DMS53 treated with DMSO at 0.1 percent for 48 hours (cell line): Measurements from ENCODE around the gene GGA3.
A peak's percentile ranks its signal among the peaks of the same experiment; 100 is the strongest.
"Not testable (repeated sequence)": the region's sequence is repeated elsewhere in the genome, so short reads cannot be mapped to it uniquely, and the experiment has no call there.

Experiments used
- DNase-seq: peaks from one replicate; lab custom pipeline; 2025; ENCODE audit not compliant: unreplicated experiment; lab: John Stamatoyannopoulos, UW

GGA3 gene

DNA sequence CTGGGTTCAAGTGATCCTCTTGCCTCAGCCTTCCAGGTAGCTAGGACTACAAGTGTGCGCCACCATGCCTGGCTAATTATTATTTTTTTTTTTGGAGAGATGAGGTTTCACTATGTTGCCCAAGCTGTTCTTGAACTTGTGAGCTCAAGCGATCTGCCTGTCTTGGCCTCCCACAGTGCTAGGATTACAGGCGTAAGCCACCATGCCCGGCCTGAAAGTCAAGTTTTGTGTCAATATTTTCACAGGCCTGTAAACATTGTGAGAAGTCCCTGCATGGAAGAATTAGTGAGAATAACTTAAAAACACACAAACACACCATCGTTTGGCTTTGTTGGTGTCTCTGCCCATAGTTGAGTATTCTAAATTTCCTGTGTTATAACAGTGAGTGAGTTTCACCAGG lies 33.7 kb downstream of the GGA3 start:
- DNase-seq: no peak

DNA sequence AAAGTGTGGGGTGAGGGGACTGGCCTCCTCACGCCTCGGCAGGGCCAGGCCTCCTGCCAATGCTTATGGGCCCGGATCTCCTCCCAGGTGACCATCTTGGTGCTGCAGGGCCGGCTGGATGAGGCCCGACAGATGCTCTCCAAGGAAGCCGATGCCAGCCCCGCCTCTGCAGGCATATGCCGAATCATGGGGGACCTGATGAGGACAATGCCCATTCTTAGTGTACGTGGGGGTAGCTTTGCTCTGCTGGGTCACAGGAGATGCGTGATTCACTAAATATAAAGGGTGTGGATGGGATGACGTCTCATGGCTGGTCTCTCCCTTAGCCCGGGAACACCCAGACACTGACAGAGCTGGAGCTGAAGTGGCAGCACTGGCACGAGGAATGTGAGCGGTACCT lies 36.4 kb downstream of the GGA3 start:
- DNase-seq: no peak

DNA sequence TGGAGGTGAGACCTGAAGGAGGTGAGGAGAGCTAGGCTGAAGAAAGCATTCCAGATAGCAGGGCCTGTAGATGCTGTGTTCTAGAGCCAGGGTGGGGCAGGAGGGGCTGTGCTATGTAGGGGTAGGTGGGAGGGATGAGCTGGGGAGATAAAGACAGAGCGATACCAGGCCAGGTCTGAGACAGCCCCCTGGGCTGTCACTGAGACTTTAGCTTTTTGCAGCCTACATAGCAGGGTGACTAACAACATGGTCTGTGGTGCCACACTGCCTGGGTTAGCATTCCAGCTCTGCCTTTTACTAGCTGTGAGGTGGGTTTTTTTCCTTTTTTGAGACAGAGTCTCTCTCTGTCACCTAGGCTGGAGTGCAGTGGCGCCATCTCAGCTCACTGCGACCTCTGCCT lies 41.6 kb downstream of the GGA3 start:
- DNase-seq: no peak

DNA sequence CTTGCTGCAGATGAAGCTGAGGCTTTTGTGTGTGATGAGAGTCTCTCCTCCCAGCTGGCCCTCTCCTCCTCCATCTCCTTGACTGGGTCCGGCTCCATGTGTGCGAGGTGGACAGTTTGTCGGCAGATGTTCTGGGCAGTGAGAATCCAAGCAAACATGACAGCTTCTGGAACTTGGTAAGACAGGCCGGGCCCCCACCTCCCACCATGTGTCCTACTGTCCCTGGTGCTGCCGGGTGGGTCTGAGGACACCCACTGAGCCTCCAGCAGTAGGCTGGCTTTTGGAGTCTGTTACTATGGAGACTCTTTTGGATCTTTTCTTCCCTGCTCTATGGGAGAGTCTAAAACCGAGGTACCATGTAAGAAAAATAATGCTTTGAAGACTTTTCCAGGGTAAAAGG lies 43.3 kb downstream of the GGA3 start:
- no peak for DNase-seq

DNA sequence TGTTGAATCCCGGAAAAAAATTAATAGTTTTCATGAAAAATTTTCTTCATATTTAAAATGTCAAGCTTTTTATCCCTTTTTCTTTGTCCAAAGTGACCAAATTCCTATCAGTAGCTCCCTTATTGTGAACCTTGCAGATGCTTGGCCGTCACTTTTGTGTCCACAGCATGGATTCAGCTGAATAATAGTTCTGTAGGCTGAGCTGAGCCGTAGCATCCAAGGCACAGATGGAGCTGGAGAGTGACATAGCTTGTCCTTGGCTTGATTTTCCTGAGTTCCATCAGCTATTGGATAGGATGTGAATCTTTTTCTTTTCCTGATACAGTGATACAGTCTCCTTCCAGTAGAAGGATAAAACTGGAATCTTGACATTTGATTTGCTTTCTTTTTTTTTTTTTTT lies 52.3 kb downstream of the GGA3 start:
- DNase-seq: no peak

DNA sequence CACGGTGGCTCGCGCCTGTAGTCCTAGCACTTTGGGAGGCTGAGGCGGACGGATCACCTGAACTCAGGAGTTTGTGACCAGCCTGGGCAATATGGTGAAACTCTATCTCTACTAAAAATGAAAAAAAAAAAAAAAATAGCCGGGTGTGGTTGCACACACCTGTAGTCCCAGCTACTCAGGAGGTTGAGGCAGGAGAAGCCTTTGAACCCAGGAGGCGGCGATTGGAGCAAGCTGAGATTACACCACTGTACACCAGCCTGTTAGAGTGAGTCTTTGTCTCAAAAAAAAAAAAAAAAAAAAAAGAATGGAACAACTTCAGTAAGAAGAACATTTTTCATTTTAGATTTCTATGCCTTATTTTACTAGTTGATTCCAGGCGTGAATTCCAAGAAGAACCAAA lies 53.2 kb downstream of the GGA3 start:
- DNase-seq: no peak

DNA sequence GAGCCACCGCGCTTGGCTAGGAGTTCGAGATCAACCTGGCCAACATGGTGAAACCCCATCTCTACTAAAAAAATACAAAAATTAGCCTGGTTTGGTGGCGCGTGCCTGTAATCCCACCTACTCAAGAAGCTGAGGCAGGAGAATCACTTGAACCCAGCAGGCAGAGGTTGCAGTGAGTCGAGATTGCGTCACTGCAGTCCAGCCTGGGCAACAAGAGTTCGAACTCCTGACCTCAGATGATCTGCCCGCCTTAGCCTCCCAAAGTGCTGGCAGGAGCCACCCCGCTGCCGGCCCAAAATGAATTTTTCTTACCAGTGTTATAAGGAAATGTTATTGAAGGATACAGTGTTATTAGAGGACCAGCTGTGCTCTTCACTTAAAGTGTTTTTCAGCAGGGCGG lies 53.6 kb downstream of the GGA3 start:
- no peak for DNase-seq

DNA sequence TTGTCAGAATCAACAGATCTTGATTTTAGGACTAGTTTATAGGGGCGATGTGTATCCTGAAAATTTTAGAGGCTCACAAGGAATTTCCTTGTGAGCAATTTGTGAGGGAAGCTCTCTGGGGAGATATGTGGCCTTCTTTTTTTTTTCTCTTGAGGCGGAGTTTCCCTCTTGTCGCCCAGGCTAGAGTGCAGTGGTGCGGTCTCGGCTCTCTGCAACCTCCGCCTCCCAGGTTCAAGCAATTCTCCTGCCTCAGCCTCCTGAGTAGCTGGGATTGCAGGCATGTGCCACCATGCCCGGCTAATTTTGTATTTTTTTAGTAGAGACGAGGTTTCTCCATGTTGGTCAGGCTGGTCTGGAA lies 54.4 kb downstream of the GGA3 start:
- not testable (repeated sequence) for DNase-seq

DNA sequence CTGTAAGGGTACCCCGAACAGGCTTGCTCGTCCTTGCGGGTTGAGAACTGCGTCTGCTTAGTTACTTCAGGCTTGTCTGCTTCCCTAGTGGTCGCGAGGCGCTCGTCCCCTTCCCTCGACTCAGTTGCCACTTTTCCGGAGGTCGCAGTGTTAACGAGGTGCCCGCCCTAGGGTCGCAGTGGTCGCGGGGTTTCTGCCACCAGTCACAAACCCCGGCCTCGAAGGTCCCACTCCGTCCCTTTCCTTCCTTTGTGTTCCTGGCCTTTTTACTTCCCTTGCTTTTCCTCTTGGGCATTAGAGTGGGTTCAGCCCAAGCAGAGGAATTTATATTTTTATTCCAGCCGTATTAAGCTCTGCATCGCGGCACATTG lies 55.6 kb downstream of the GGA3 start:
- DNase-seq: no peak

DNA sequence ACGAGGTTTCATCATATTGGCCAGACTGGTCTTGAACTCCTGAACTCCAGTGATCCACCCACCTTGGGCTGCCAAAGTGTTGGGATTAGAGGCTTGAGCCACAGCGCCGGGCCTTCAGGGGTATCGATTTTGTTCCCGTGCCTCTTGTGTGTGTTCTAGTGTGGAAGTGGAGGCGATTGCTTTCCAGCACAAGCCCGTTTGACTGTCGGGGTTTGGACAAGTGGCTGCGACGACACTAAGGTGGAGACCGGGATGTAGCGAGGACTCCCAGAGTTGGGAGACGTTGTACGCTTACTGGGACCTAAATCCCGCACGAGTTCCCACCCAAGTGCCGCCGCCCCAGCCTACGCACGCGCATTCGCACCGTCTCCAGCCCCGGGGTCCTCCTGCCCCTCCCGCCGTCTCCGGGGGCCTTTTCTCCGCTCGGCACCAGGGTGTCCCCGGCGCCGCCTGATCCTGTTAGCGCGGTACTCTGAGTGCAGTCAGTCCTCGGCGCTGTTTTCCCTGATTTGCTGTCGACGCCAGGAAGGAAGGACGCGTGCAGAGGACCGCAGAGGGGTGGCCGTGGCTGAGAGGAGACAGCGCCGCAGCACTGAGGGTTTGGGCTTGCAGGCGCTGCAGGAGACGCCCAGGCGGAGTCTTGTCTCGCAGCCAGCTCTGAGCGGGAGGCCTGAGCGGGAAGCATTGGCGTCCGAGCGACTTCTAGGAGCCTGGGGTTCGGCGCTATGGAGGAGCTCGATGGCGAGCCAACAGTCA lies 56.2 kb downstream of the GGA3 start, which contains the start of gene NUP85:
Gene NUP85, plus strand, starts transcription at position 643 of the 756 bp plus-strand sequence. Its CDS starts 83 bp downstream, at position 726.
- peak; percentile 93 for DNase-seq

DNA sequence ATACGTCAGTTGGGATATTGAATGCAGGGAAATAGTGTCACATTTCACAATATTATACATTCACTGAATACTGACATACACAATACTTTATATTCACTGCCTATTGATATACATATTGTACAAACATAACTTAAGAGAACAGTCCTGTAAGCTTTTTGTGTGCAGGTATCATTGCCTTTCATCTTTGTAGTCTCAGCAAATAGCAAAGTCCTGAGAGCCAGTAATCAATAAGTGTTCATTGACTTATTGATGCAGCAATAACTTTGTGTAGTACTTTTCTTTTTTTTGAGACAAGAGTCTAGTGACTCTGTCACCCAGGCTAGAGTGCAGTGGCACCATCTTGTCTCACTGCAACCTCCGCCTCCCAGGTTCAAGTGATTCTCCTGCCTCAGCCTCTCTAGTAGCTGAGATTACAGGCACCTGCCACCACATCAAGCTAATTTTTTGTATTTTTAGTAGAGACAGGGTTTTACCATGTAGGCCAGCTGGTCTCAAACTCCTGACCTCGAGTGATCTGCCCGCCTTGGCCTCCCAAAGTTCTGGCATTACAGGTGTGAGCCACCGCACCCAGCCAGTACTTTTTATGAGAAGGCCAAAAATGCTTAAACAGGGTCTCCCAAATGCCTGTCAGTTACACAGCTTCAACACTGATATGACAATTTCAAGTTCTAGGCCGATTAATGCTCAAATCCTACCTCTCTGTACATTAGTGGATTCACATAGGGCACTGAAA lies 61.4 kb downstream of the GGA3 start:
- no peak for DNase-seq

DNA sequence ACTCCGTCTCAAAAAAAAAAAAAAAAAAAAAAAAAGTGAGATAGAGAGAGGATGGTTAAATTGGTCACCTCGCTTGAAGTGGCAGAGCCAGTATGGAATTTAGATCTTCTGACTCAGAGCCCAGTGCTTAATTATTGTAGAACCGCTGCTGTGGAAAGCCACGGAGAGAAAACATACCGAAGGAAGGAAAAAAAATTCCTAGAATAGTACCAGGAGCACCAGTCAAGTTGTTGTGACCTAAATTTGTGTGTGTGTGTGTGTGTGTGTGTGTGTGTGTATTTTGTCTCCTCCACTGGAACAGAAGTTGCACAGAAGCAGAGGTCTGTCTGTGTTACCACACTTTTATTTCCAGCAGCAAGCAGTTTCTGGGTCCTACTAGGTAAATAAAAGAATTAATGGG lies 66.5 kb downstream of the GGA3 start:
- DNase-seq: no peak

DNA sequence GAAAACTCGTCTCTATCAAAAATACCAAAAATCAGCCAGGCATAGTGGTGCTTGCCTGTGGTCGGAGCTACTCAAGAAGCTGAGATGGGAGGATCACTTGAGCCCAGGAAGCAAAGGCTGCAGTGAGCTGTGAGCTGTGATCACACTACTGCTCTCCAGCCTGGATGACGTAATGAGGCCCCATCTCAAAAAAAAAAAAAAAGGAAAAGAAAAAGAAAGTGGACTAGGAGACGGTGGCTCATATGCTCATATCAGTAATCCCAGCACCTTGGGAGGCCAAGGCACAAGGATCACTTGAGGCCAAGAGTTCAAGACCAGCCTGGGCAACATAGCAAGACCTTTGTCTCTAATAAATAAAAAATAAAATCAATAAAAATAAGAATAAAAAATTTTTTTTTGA lies 69.8 kb downstream of the GGA3 start:
- peak; percentile 16 for DNase-seq

DNA sequence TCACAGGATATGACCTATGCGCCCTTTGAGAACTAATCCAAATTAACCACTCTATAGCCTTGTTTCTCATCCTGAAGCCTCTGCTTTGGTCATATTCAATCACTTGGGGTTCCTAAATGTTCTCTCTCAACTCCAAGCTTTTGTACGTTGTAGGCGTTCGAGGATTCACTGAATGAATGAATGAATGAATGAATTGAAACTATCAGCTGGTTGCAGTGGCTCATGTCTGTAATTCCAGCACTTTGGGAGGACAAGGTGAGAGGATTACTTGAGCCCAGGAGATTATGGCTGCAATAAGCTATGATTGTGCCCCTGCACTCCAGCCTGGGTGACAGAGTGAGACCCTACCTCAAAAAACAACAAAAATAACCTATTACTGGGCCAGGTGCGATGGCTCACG lies 72.8 kb downstream of the GGA3 start:
- DNase-seq: no peak
